H9 (cell line): ENCODE data around the gene SAP30L. TPM values are rescaled to one million over a fixed set of nuclear protein-coding genes. Genes with fewer than 3 reads are reported as not detected.

Source experiments
- DNase-seq: peaks from one replicate; pipeline ENCODE4 v3.0.0-alpha.2; 2017
- H2AFZ ChIP-seq: one replicate; pipeline ENCODE4 v1.6.1; 2013; ENCODE audit warnings: mild to moderate bottlenecking, low read length, control low read depth, moderate library complexity
- H2AK5ac ChIP-seq: 2 replicates; pipeline ENCODE4 v1.6.1; 2013; ENCODE audit warnings: low read length, control low read depth, mixed read lengths; ENCODE audit not compliant: insufficient read length
- H2BK120ac ChIP-seq: one replicate; pipeline ENCODE4 v1.6.1; 2013; ENCODE audit warnings: low read depth, mild to moderate bottlenecking, low read length, control low read depth, inconsistent platforms; ENCODE audit not compliant: poor library complexity, severe bottlenecking
- H2BK12ac ChIP-seq: 2 replicates; pipeline ENCODE4 v1.6.1; 2013; ENCODE audit warnings: low read length, control low read depth, mixed read lengths, low read depth; ENCODE audit not compliant: insufficient read length
- H2BK15ac ChIP-seq: 2 replicates; pipeline ENCODE4 v1.6.1; 2013; ENCODE audit warnings: low read depth, low read length, control low read depth
- H2BK20ac ChIP-seq: one replicate; pipeline ENCODE4 v1.6.1; 2013; ENCODE audit warnings: low read depth, mild to moderate bottlenecking, low read length, control low read depth, inconsistent platforms; ENCODE audit not compliant: poor library complexity, severe bottlenecking
- H2BK5ac ChIP-seq: 2 replicates; pipeline ENCODE4 v1.6.1; 2013; ENCODE audit warnings: low read length, control low read depth, mixed read lengths; ENCODE audit not compliant: insufficient read length
- H3K14ac ChIP-seq: 2 replicates; pipeline ENCODE4 v1.6.1; 2013; ENCODE audit warnings: low read length, control low read depth; ENCODE audit not compliant: insufficient read depth
- H3K18ac ChIP-seq: 2 replicates; pipeline ENCODE4 v1.6.1; 2013; ENCODE audit warnings: low read depth, mild to moderate bottlenecking, mixed read lengths, low read length, control low read depth; ENCODE audit not compliant: insufficient read length
- H3K23ac ChIP-seq: 2 replicates; pipeline ENCODE4 v1.6.1; 2013; ENCODE audit warnings: low read length, control low read depth, mixed read lengths, low read depth; ENCODE audit not compliant: insufficient read length
- H3K23me2 ChIP-seq: 2 replicates; pipeline ENCODE4 v1.6.1; 2013; ENCODE audit warnings: low read depth, mild to moderate bottlenecking, mixed read lengths, low read length, control low read depth; ENCODE audit not compliant: insufficient read length, poor library complexity, severe bottlenecking
- H3K27ac ChIP-seq: 2 replicates; pipeline ENCODE4 v1.5.1; 2013; ENCODE audit warnings: low read length, control low read depth, mixed read lengths, low read depth; ENCODE audit not compliant: insufficient read length
- H3K27me3 ChIP-seq: 2 replicates; pipeline ENCODE4 v1.6.1; 2013; ENCODE audit warnings: low read length, control low read depth, inconsistent platforms; ENCODE audit not compliant: insufficient read depth
- H3K4ac ChIP-seq: 2 replicates; pipeline ENCODE4 v1.6.1; 2013; ENCODE audit warnings: low read depth, mild to moderate bottlenecking, control low read depth, inconsistent platforms, low read length, moderate library complexity
- H3K4me1 ChIP-seq: 2 replicates; pipeline ENCODE4 v1.6.1; 2013; ENCODE audit warnings: low read length, control low read depth, inconsistent platforms; ENCODE audit not compliant: insufficient read depth
- H3K4me2 ChIP-seq: 2 replicates; pipeline ENCODE4 v1.6.1; 2013; ENCODE audit warnings: low read length, control low read depth, mixed read lengths; ENCODE audit not compliant: insufficient read length, insufficient read depth
- H3K56ac ChIP-seq: 2 replicates; pipeline ENCODE4 v1.6.1; 2013; ENCODE audit warnings: low read depth, mild to moderate bottlenecking, mixed read lengths, low read length, control low read depth; ENCODE audit not compliant: insufficient read length
- H3K79me1 ChIP-seq: 2 replicates; pipeline ENCODE4 v1.6.1; 2013; ENCODE audit warnings: low read depth, mild to moderate bottlenecking, moderate library complexity, low read length, control low read depth, inconsistent platforms; ENCODE audit not compliant: insufficient read depth, poor library complexity, severe bottlenecking
- H3K79me2 ChIP-seq: 2 replicates; pipeline ENCODE4 v1.6.1; 2013; ENCODE audit warnings: low read length, control low read depth, inconsistent platforms; ENCODE audit not compliant: insufficient read depth
- H3K9ac ChIP-seq: 2 replicates; pipeline ENCODE4 v1.6.1; 2013; ENCODE audit warnings: low read length, control low read depth, mixed read lengths; ENCODE audit not compliant: insufficient read length; ENCODE audit errors: extremely low read depth
- H3K9me3 ChIP-seq: one replicate; pipeline ENCODE4 v1.6.1; 2013; ENCODE audit warnings: low read depth, low read length, inconsistent platforms; ENCODE audit not compliant: control insufficient read depth
- H3T11ph ChIP-seq: one replicate; pipeline ENCODE4 v1.6.1; 2013; ENCODE audit warnings: mild to moderate bottlenecking, low read length, control low read depth, inconsistent platforms
- H4K20me1 ChIP-seq: one replicate; pipeline ENCODE4 v1.6.1; 2013; ENCODE audit not compliant: control insufficient read depth, insufficient read length, insufficient read depth
- H4K5ac ChIP-seq: 2 replicates; pipeline ENCODE4 v1.6.1; 2013; ENCODE audit warnings: low read depth, mild to moderate bottlenecking, mixed read lengths, low read length, control low read depth; ENCODE audit not compliant: insufficient read length
- H4K8ac ChIP-seq: replicated peaks from 2 replicates; pipeline ENCODE4 v1.6.1; 2013; ENCODE audit warnings: low read length, control low read depth, mixed read lengths, low read depth; ENCODE audit not compliant: insufficient read length
- H4K91ac ChIP-seq: 2 replicates; pipeline ENCODE4 v1.6.1; 2013; ENCODE audit warnings: low read depth, mild to moderate bottlenecking, moderate library complexity, mixed read lengths, low read length, control low read depth; ENCODE audit not compliant: insufficient read length
- H3K27ac Mint-ChIP-seq, 3 experiments: 2 replicates in 2 of 3; 3 replicates in 1 of 3; pipeline ENCODE4 v1.8.0; 2020 to 2021; ENCODE audit warnings: mixed read lengths in 3 of 3, mild to moderate bottlenecking in 1 of 3, moderate library complexity in 1 of 3
- H3K27me3 Mint-ChIP-seq: 2 replicates; pipeline ENCODE4 v1.8.0; 2021; ENCODE audit warnings: low read depth, mild to moderate bottlenecking, moderate library complexity, mixed read lengths
- H3K36me3 Mint-ChIP-seq, 3 experiments: 2 replicates in 2 of 3; 3 replicates in 1 of 3; pipeline ENCODE4 v1.8.0; 2020 to 2021; ENCODE audit warnings: low read depth in 3 of 3, mixed read lengths in 3 of 3; ENCODE audit not compliant: insufficient read depth in 1 of 3
- H3K4me1 Mint-ChIP-seq, 2 experiments: 2 replicates each; pipeline ENCODE4 v1.8.0; 2020; ENCODE audit warnings: mixed read lengths in 2 of 2
- H3K4me3 Mint-ChIP-seq, 2 experiments: 2 replicates in 1 of 2; 3 replicates in 1 of 2; pipeline ENCODE4 v1.8.0; 2020 to 2021; ENCODE audit warnings: mild to moderate bottlenecking in 2 of 2, mixed read lengths in 2 of 2, moderate library complexity in 1 of 2
- H3K9me3 Mint-ChIP-seq, 2 experiments: 2 replicates in 1 of 2; 3 replicates in 1 of 2; pipeline ENCODE4 v1.8.0; 2020; ENCODE audit warnings: mild to moderate bottlenecking in 2 of 2, mixed read lengths in 2 of 2, moderate library complexity in 1 of 2
- WGBS: extraction: QIAGEN DNeasy Blood & Tissue Kit; methylation state at CpG from one replicate; pipeline ENCODE4 v1.1.7; 2013; ENCODE audit warnings: missing lambda C conversion rate, low lambda C conversion rate, mixed read lengths; ENCODE audit not compliant: insufficient read length; ENCODE audit errors: extremely low coverage; 5-methylcytosine and 5-hydroxymethylcytosine counted together
- total RNA-seq: library from RNA; stranded (reverse); gene quantifications from 2 replicates; pipeline ENCODE4 v1.2.1, GENCODE V29; 2021
- TF ChIP-seq, protein P1 (sequence below): fragments of 200-600 bp; sonication (generic); conservative IDR thresholded peaks from 3 replicates; pipeline ENCODE4 v1.8.0; 2021; ENCODE audit warnings: antibody characterized with exemption, mild to moderate bottlenecking

The SAP30L gene
- total RNA-seq, 1 experiment from 2014 or later, result 25.0 TPM

DNA sequence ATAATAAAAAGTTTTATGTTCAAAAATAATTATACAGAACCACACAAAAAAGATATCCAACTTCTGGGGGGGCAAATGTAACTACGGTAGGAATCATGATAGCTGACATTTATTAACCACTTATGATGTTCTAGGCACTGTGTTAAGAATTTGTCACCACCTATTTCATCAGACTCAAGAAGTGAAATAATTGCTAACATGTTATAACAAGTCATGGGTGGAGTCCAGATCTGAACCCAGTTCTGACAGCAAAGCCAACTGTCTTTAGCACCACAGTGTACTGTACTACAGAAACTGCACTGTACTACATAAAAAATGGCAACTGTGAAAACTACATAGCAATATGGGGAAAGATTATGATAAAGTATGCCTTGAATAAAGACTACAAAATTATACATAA is 3.0 kb upstream of the SAP30L start:
- Mint-ChIP-seq H3K27me3 (peaks cover 3% of the 10 kb centered on the region; the same call in 1 of the 2 replicates), H3K9me3 (no peaks in the 10 kb centered on the region; a peak in 2 of 5 replicates), H3K27ac (no peak overlapping the region), H3K4me1 (peaks cover 12 to 17% of the 10 kb centered on the region in 2 experiments), H3K4me3 (no peak overlapping the region), H3K36me3 (peaks cover 8 to 34% (median 22%) of the 10 kb centered on the region in 3 experiments; a peak in 6 of 7 replicates)
- no peak overlapping the region for H2BK15ac ChIP-seq
- H3K56ac ChIP-seq, result no peak overlapping the region
- H3K4ac ChIP-seq, result no peak overlapping the region
- no peak overlapping the region for H4K5ac ChIP-seq
- H3K79me1 ChIP-seq, result no peaks in the 10 kb centered on the region
- no peak overlapping the region for H3K9ac ChIP-seq
- H2BK5ac ChIP-seq, result no peak overlapping the region
- no peaks in the 10 kb centered on the region for H3K4me1 ChIP-seq
- H3K14ac ChIP-seq, result no peak overlapping the region
- no peak overlapping the region for H4K8ac ChIP-seq
- H3K9me3 ChIP-seq, result no peaks in the 10 kb centered on the region
- H4K91ac ChIP-seq, result no peak overlapping the region
- H3K23me2 ChIP-seq, result peaks cover 13% of the 10 kb centered on the region
- no peak overlapping the region for H2BK12ac ChIP-seq
- no peak overlapping the region for H3K18ac ChIP-seq
- no peak for DNase-seq
- no peak overlapping the region for H3K23ac ChIP-seq
- H2AFZ ChIP-seq, result no peak overlapping the region
- H3K4me2 ChIP-seq, result no peak overlapping the region
- no peaks in the 10 kb centered on the region for H3K27me3 ChIP-seq
- no peak overlapping the region for H2AK5ac ChIP-seq
- H3T11ph ChIP-seq, result no peak overlapping the region
- H2BK120ac ChIP-seq, result no peak overlapping the region
- TF ChIP-seq, protein P1, sequence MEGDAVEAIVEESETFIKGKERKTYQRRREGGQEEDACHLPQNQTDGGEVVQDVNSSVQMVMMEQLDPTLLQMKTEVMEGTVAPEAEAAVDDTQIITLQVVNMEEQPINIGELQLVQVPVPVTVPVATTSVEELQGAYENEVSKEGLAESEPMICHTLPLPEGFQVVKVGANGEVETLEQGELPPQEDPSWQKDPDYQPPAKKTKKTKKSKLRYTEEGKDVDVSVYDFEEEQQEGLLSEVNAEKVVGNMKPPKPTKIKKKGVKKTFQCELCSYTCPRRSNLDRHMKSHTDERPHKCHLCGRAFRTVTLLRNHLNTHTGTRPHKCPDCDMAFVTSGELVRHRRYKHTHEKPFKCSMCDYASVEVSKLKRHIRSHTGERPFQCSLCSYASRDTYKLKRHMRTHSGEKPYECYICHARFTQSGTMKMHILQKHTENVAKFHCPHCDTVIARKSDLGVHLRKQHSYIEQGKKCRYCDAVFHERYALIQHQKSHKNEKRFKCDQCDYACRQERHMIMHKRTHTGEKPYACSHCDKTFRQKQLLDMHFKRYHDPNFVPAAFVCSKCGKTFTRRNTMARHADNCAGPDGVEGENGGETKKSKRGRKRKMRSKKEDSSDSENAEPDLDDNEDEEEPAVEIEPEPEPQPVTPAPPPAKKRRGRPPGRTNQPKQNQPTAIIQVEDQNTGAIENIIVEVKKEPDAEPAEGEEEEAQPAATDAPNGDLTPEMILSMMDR, result no peak
- H2BK20ac ChIP-seq, result no peak overlapping the region
- H3K79me2 ChIP-seq, result no peaks in the 10 kb centered on the region
- H4K20me1 ChIP-seq, result no peaks in the 10 kb centered on the region
- H3K27ac ChIP-seq, result no peak overlapping the region
- WGBS, result no CpG with 5 or more reads among the region's 1 CpG
